ENCODE measurements around the gene LRP5.

The LRP5 gene

GRCh38 chr11:68401856-68402255 lies 89.5 kb downstream of the LRP5 start:
- no peak for DNase-seq (ENCODE audit: insufficient read length, low spot score)
- no peak for FAIRE-seq
- no peak for TF ChIP-seq CTCF (IDR thresholded peaks at IDR 0.05; ENCODE audit: insufficient read depth, missing control alignments)

- no peak for TF ChIP-seq CTCF (IDR thresholded peaks at IDR 0.05; ENCODE audit: insufficient read depth, missing control alignments)
- FAIRE-seq (no peak), DNase-seq (ENCODE audit: insufficient read length, low spot score) (no peak)
Measured at GRCh38 chr11:68402355-68403031, 90.1 kb downstream of the LRP5 start.

GRCh38 chr11:68403424-68403823 lies 91.0 kb downstream of the LRP5 start:
- FAIRE-seq (no peak), DNase-seq (ENCODE audit: insufficient read length, low spot score) (no peak)
- TF ChIP-seq CTCF (IDR thresholded peaks at IDR 0.05; ENCODE audit: insufficient read depth, missing control alignments) = no peak

- no peak for DNase-seq (ENCODE audit: insufficient read length, low spot score)
- TF ChIP-seq CTCF (IDR thresholded peaks at IDR 0.05; ENCODE audit: insufficient read depth, missing control alignments) = no peak
Measured at GRCh38 chr11:68403831-68404230, 91.4 kb downstream of the LRP5 start.

GRCh38 chr11:68406324-68407313 lies 94.2 kb downstream of the LRP5 start:
- DNase-seq (ENCODE audit: insufficient read length, low spot score) (no peak), FAIRE-seq (no peak)
- no peak for TF ChIP-seq CTCF (IDR thresholded peaks at IDR 0.05; ENCODE audit: insufficient read depth, missing control alignments)

More at GRCh38 chr11:68403831-68404230, 91.4 kb downstream of the LRP5 start:
- no peak for FAIRE-seq

- no peak for TF ChIP-seq CTCF (IDR thresholded peaks at IDR 0.05; ENCODE audit: insufficient read depth, missing control alignments)
- FAIRE-seq (no peak), DNase-seq (ENCODE audit: insufficient read length, low spot score) (no peak)
Measured at GRCh38 chr11:68408512-68408911, 96.1 kb downstream of the LRP5 start.

All from D721Med (cell line).